Loucy (cell line): ENCODE results near the gene ZBTB42.

Experiments used
- EZH2phosphoT487 ChIP-seq: fragments of 200-600 bp; IDR thresholded peaks from 2 replicates; pipeline ENCODE4 v1.6.1; 2018; ENCODE audit warnings: antibody characterized with exemption, mild to moderate bottlenecking, moderate library complexity, borderline replicate concordance
- TF ChIP-seq, protein P1 (sequence below): fragments of 200-600 bp; sonication (generic); conservative IDR thresholded peaks from 2 replicates; pipeline ENCODE4 v1.5.1; 2014; ENCODE audit warnings: mild to moderate bottlenecking, antibody characterized with exemption, low read length

DNA sequence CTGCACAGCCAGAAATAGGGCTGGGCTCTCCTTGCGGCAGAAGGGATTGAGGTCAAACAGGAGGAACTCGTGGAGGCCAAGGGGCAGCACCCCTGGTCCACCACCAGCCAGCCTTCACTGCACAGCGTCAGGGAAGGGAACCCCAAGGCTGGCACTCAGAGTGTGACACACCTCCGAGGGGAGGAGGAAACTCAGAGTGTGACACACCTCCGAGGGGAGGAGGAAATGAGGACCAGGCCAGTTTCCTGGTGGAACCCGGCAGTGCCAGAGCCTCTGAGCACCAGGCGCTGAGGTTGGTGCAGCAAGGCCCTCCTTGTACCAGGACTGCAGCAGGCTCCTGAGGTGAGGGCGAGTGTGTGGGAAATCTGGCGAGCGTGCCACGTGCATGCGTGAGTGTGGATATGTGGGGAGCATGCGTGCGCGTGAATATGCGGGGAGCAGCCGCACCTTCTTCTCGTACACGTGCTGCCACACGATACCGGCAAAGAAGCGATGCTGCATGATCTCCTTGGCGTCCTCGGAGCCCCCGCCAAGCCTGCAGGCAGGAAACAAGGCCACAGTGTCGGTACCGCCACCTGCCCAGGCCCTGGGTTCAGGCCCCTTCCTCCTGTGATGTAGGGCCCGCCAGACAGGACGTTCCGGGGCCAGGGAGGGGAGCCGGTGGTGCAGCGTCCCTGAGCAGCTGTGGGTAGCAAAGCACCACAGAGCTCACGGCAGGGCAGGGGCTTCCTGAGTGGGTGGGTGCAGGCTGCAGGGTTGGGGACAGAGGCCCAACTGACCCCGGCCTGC is 28.8 kb upstream of the ZBTB42 start:
- TF ChIP-seq, protein P1, sequence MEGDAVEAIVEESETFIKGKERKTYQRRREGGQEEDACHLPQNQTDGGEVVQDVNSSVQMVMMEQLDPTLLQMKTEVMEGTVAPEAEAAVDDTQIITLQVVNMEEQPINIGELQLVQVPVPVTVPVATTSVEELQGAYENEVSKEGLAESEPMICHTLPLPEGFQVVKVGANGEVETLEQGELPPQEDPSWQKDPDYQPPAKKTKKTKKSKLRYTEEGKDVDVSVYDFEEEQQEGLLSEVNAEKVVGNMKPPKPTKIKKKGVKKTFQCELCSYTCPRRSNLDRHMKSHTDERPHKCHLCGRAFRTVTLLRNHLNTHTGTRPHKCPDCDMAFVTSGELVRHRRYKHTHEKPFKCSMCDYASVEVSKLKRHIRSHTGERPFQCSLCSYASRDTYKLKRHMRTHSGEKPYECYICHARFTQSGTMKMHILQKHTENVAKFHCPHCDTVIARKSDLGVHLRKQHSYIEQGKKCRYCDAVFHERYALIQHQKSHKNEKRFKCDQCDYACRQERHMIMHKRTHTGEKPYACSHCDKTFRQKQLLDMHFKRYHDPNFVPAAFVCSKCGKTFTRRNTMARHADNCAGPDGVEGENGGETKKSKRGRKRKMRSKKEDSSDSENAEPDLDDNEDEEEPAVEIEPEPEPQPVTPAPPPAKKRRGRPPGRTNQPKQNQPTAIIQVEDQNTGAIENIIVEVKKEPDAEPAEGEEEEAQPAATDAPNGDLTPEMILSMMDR: no peak
- TF ChIP-seq EZH2phosphoT487: no peak
